Measurements from ENCODE around the gene TAS2R1. TPM values are rescaled to one million over a fixed set of nuclear protein-coding genes. Genes with fewer than 3 reads are reported as not detected.

Gene TAS2R1
- polyA plus RNA-seq, 2 of the 4 experiments (the other 2 are of a cell fraction): not detected

GRCh38 chr5:9667906-9668305 lies 37.8 kb upstream of the TAS2R1 start:
- TF ChIP-seq ZFP36 (IDR thresholded peaks at IDR 0.05; ENCODE audit: borderline replicate concordance, partially characterized antibody) (no peak), CHD4 (IDR thresholded peaks at IDR 0.05; ENCODE audit: borderline replicate concordance) (no peak), PHF8 (IDR thresholded peaks at IDR 0.05; ENCODE audit: borderline replicate concordance, low read depth) (no peak), ZC3H11A (IDR thresholded peaks at IDR 0.05) (no peak), E2F6 (IDR thresholded peaks at IDR 0.05; ENCODE audit: borderline replicate concordance, low read depth) (no peak), MAZ (IDR thresholded peaks at IDR 0.05; ENCODE audit: borderline replicate concordance, low read depth, low read length) (no peak), ZSCAN20 (CRISPR knock-in tag; IDR thresholded peaks at IDR 0.05) (no peak), SREBF2 (IDR thresholded peaks at IDR 0.05) (no peak), NFE2L2 (conservative IDR thresholded peaks at IDR 0.05; ENCODE audit: low read length) (no peak), NPAS2 (CRISPR knock-in tag; IDR thresholded peaks at IDR 0.05; ENCODE audit: borderline replicate concordance) (no peak), CEBPB (IDR thresholded peaks at IDR 0.05) (no peak), USF2 (IDR thresholded peaks at IDR 0.05) (no peak), RCOR1 (IDR thresholded peaks at IDR 0.05; ENCODE audit: low read depth, low read length) (no peak), PBX3 (IDR thresholded peaks at IDR 0.05) (no peak)
- ChIA-PET POLR2A (no interaction called here), CTCF (no interaction called here)
- no peak overlapping the region for H3K4me2 ChIP-seq
- H3K4me1 ChIP-seq: no peaks in the 10 kb centered on the region
- DNase-seq (ENCODE audit: low read depth in 1 of 2, low spot score in 1 of 2) (no peak), FAIRE-seq (no peak), ATAC-seq (no peak)
- 0% methylated on average over 2 of the region's 2 CpGs for WGBS (ENCODE audit: missing lambda C conversion rate)
- H3K4me3 ChIP-seq: no peak overlapping the region
- no peak overlapping the region for H3K27ac ChIP-seq
- H3K9me3 ChIP-seq: no peaks in the 10 kb centered on the region

GRCh38 chr5:9663891-9664290 lies 33.7 kb upstream of the TAS2R1 start:
- Histone ChIP-seq H3K4me2 (no peak overlapping the region), H3K9me3 (no peaks in the 10 kb centered on the region), H3K4me1 (no peaks in the 10 kb centered on the region), H3K4me3 (no peak overlapping the region), H3K27ac (no peak overlapping the region)
- ATAC-seq: no peak
- no peak for TF ChIP-seq HOXB13 (CRISPR knock-in tag; IDR thresholded peaks at IDR 0.05; ENCODE audit: low read depth)
- no peak for TF ChIP-seq RCOR1 (IDR thresholded peaks at IDR 0.05; ENCODE audit: low read depth, low read length)
- TF ChIP-seq POLR2AphosphoS2 (conservative IDR thresholded peaks at IDR 0.05; ENCODE audit: low read length): no peak
- no peak for TF ChIP-seq FOXS1 (CRISPR knock-in tag; IDR thresholded peaks at IDR 0.05)
- no peak for TF ChIP-seq EP300 (IDR thresholded peaks at IDR 0.05)
- TF ChIP-seq E2F6 (IDR thresholded peaks at IDR 0.05; ENCODE audit: borderline replicate concordance, low read depth): no peak
- TF ChIP-seq PBX3 (IDR thresholded peaks at IDR 0.05): no peak
- no peak for TF ChIP-seq REST (IDR thresholded peaks at IDR 0.05)
- no peak for TF ChIP-seq CEBPB (IDR thresholded peaks at IDR 0.05)
- no peak for TF ChIP-seq FOSL2 (IDR thresholded peaks at IDR 0.05)
- TF ChIP-seq FOSL2 (CRISPR knock-in tag; IDR thresholded peaks at IDR 0.05): no peak
- no peak for TF ChIP-seq BCL3 (IDR thresholded peaks at IDR 0.05)
- no peak for TF ChIP-seq KDM5A (IDR thresholded peaks at IDR 0.05)
- TF ChIP-seq ELK1 (IDR thresholded peaks at IDR 0.05; ENCODE audit: low read depth, low read length): no peak
- no peak for TF ChIP-seq EHMT2 (IDR thresholded peaks at IDR 0.05; ENCODE audit: low read depth)
- TF ChIP-seq ZC3H11A (IDR thresholded peaks at IDR 0.05): no peak
- TF ChIP-seq RARB (CRISPR knock-in tag; IDR thresholded peaks at IDR 0.05): no peak
- ChIA-PET CTCF (no interaction called here), POLR2A (no interaction called here)
- WGBS (ENCODE audit: missing lambda C conversion rate): 0% methylated on average over 6 of the region's 6 CpGs
- no peak for FAIRE-seq
- DNase-seq (ENCODE audit: low read depth in 1 of 2, low spot score in 1 of 2): no peak
